Endodermal cell (in vitro differentiated cells): Measurements from ENCODE around the gene PES1. TPM values are rescaled to one million over a fixed set of nuclear protein-coding genes. Genes with fewer than 3 reads are reported as not detected.

Experiments
- DNase-seq: peaks from one replicate; pipeline ENCODE4 v3.0.0-alpha.2; 2017
- H3K27ac ChIP-seq: 2 replicates; pipeline ENCODE4 v1.5.1; 2013; ENCODE audit warnings: mild to moderate bottlenecking, low read depth, low read length, moderate library complexity
- H3K27me3 ChIP-seq: 2 replicates; pipeline ENCODE4 v1.6.1; 2013; ENCODE audit warnings: mild to moderate bottlenecking, low read length, moderate library complexity; ENCODE audit not compliant: insufficient read depth, control insufficient read depth, poor library complexity, severe bottlenecking
- H3K36me3 ChIP-seq: 2 replicates; pipeline ENCODE4 v1.7.0; 2013; ENCODE audit warnings: mild to moderate bottlenecking, low read length, moderate library complexity; ENCODE audit not compliant: control insufficient read depth, insufficient read depth
- H3K4me1 ChIP-seq: one replicate; pipeline ENCODE4 v1.7.0; 2013; ENCODE audit warnings: low read length; ENCODE audit not compliant: control insufficient read depth, insufficient read depth
- H3K4me3 ChIP-seq: 2 replicates; pipeline ENCODE4 v1.5.1; 2013; ENCODE audit warnings: mild to moderate bottlenecking, low read length, moderate library complexity
- H3K9ac ChIP-seq: 2 replicates; pipeline ENCODE4 v1.6.1; 2013; ENCODE audit warnings: mild to moderate bottlenecking, low read length, moderate library complexity; ENCODE audit not compliant: poor library complexity, severe bottlenecking; ENCODE audit errors: extremely low read depth
- H3K9me3 ChIP-seq: 2 replicates; pipeline ENCODE4 v1.6.1; 2013; ENCODE audit warnings: mild to moderate bottlenecking, low read length, moderate library complexity; ENCODE audit not compliant: control insufficient read depth
- H3K27ac Mint-ChIP-seq: 2 replicates; pipeline ENCODE4 v1.8.0; 2020; ENCODE audit warnings: mixed read lengths
- H3K27me3 Mint-ChIP-seq: 2 replicates; pipeline ENCODE4 v1.8.0; 2021; ENCODE audit warnings: mild to moderate bottlenecking, mixed read lengths; ENCODE audit not compliant: insufficient read depth
- H3K36me3 Mint-ChIP-seq: 2 replicates; pipeline ENCODE4 v1.8.0; 2020; ENCODE audit warnings: low read depth, mixed read lengths
- H3K4me1 Mint-ChIP-seq: 2 replicates; pipeline ENCODE4 v1.8.0; 2020; ENCODE audit warnings: mixed read lengths
- H3K4me3 Mint-ChIP-seq: 2 replicates; pipeline ENCODE4 v1.8.0; 2020; ENCODE audit warnings: mild to moderate bottlenecking, moderate library complexity, mixed read lengths
- H3K9me3 Mint-ChIP-seq: 2 replicates; pipeline ENCODE4 v1.8.0; 2020; ENCODE audit warnings: mild to moderate bottlenecking, mixed read lengths
- CTCF ChIP-seq: fragments of 200-600 bp; sonication (generic); conservative IDR thresholded peaks from 2 replicates; pipeline ENCODE4 v1.5.0; 2021; ENCODE audit warnings: antibody characterized with exemption, mild to moderate bottlenecking
- WGBS, 2 experiments: methylation state at CpG; one replicate each; pipeline versions ENCODE4 v1.1.5 to v1.1.7; 2013; ENCODE audit warnings: missing lambda C conversion rate in 2 of 2, mixed read lengths in 1 of 2; ENCODE audit not compliant: insufficient coverage in 1 of 2, insufficient read length in 1 of 2; 5-methylcytosine and 5-hydroxymethylcytosine counted together
- total RNA-seq, 2 donors: library from RNA; stranded (reverse); fragmentation: NEBNext Ultra II Directional in 1 of 2; extraction: Animal tissue kit (Norgen Biotek cat#: 25700) in 1 of 2; gene quantifications; 2 replicates in 1 of 2; 3 replicates in 1 of 2; pipeline ENCODE4 v1.2.1, GENCODE V29; 2021

The PES1 gene
- total RNA-seq, 2 donors from 2014 or later = 78.7 to 90.2 TPM

DNA sequence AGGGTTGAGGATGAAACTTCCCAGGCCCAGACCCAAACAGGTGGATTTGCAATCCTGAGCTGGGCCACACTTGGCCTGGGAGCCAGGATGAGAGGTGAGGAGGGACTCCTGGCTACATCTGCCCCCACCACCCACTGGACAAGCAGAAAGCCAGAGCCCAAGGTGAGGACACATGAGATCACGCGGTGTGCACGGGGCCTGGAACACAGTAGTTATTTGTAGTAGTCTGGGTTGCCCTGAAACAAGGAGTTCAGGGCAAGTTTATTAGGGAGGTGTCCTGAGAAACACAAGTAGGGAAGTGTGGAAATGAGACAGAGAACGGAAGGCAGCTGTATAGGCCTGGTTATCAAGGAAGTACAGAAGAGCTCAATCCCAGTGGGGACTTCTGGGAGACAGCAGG, 44.5 kb downstream of the PES1 start:
- H3K27me3 ChIP-seq = peaks cover 16% of the 10 kb centered on the region
- DNase-seq = no peak
- no peak overlapping the region for H3K9ac ChIP-seq
- no peaks in the 10 kb centered on the region for H3K36me3 Mint-ChIP-seq
- H3K9me3 Mint-ChIP-seq = no peaks in the 10 kb centered on the region
- whole genome bisulfite sequencing, 2 experiments = 89 to 93% methylated on average over 4 of the region's 4 CpGs
- no peaks in the 10 kb centered on the region for H3K4me1 Mint-ChIP-seq
- H3K4me3 ChIP-seq = no peak overlapping the region
- no peak overlapping the region for H3K4me3 Mint-ChIP-seq
- no peak overlapping the region for H3K27ac ChIP-seq
- H3K4me1 ChIP-seq = no peaks in the 10 kb centered on the region
- no peak for TF ChIP-seq CTCF
- no peaks in the 10 kb centered on the region for H3K9me3 ChIP-seq
- H3K27ac Mint-ChIP-seq = no peak overlapping the region
- H3K36me3 ChIP-seq = no peaks in the 10 kb centered on the region
- H3K27me3 Mint-ChIP-seq = peaks cover 24% of the 10 kb centered on the region

- Histone ChIP-seq H3K9ac (no peak within 1 kb of the TSS), H3K27ac (no peak within 1 kb of the TSS), H3K4me3 (no peak within 1 kb of the TSS), H3K27me3 (peaks cover 16% of the 10 kb centered on the region), H3K4me1 (no peaks in the 10 kb centered on the region), H3K9me3 (no peaks in the 10 kb centered on the region), H3K36me3 (no peaks in the 10 kb centered on the region)
- Mint-ChIP-seq H3K4me1 (peaks cover 1% of the 10 kb centered on the region), H3K27me3 (peaks cover 24% of the 10 kb centered on the region), H3K36me3 (no peaks in the 10 kb centered on the region), H3K4me3 (no peak within 1 kb of the TSS), H3K27ac (no peak within 1 kb of the TSS), H3K9me3 (no peaks in the 10 kb centered on the region)
- 90 to 92% methylated on average over 4 to 7 of the region's 7 CpGs for WGBS, 2 experiments
- TF ChIP-seq CTCF = no peak
- DNase-seq = no peak
Measured at GRCh38 chr22:30546616-30547015, 45.1 kb downstream of the PES1 start, which contains the start of gene SEC14L6. Gene SEC14L6 (minus strand): TSS chr22:30546741. CDS start chr22:30546682, 59 bp downstream.

GRCh38 chr22:30542811-30543188, 48.9 kb downstream of the PES1 start:
- H3K27me3 ChIP-seq = peaks cover 16% of the 10 kb centered on the region
- H3K9ac ChIP-seq = no peak overlapping the region
- no peak overlapping the region for H3K27ac ChIP-seq
- Mint-ChIP-seq H3K4me3 (peak overlapping the region; percentile 57), H3K27me3 (peaks cover 24% of the 10 kb centered on the region), H3K4me1 (peaks cover 1% of the 10 kb centered on the region), H3K36me3 (no peaks in the 10 kb centered on the region), H3K9me3 (no peaks in the 10 kb centered on the region), H3K27ac (no peak overlapping the region)
- no peak for TF ChIP-seq CTCF
- H3K4me1 ChIP-seq = no peaks in the 10 kb centered on the region
- no peaks in the 10 kb centered on the region for H3K36me3 ChIP-seq
- 92 to 97% methylated on average over 11 to 12 of the region's 12 CpGs for WGBS, 2 experiments
- peak overlapping the region; percentile 70 for H3K4me3 ChIP-seq
- DNase-seq = no peak
- no peaks in the 10 kb centered on the region for H3K9me3 ChIP-seq
